GM12875 (cell line): ENCODE data around the gene TMC8.

Experiments
- H3K4me3 ChIP-seq: one replicate; pipeline ENCODE4 v1.5.1; 2011; ENCODE audit warnings: low read depth, low read length, control low read depth
- CTCF ChIP-seq: IDR thresholded peaks from 2 replicates; pipeline ENCODE4 v1.5.1; 2011; ENCODE audit warnings: low read depth, mild to moderate bottlenecking, control low read depth, inconsistent platforms, low read length, moderate library complexity, borderline replicate concordance; ENCODE audit not compliant: insufficient read depth

Gene TMC8

DNA sequence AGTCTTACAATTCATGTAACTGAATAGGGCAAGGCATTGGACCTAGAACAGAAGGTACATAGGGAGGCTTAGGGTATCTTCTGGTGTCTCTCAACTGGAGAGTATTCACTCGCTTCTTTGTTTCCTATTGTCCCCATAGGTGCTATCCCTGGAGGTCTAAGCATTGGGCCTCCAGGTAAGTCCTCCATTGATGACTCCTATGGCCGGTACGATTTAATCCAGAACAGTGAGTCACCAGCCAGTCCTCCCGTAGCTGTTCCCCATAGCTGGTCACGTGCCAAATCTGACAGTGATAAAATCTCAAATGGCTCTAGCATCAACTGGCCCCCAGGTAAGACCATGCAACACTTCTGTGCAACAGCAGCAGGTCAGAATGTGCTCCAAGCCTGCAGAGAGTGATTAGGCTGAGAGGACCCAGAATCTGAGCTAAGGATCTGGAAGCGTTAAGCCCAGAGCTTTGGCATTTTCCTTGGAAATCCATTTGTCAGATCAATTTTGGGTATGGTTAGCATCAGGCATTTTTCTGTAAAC, 37.7 kb upstream of the TMC8 start:
- no peak overlapping the region for H3K4me3 ChIP-seq
- no peak for TF ChIP-seq CTCF

DNA sequence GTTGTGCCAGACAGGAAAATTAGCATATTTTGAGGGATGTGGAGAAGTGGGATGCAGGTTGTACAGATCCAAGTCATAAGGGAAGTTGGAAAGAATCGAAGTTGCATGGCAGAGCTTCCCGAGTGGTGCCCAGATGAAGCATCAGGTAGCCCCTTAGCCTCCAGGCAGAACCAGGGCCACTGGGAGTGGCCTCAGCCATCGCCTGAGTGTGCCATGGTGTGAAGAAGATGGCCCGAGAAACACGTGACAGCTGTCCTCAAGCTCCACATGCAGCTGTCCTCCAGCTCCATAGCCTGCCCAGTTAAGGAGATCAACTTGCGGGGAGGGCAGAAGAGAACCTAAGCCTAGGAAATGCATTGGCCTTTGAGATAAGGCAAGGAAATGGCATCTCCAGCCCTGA, 35.5 kb upstream of the TMC8 start:
- no peak overlapping the region for H3K4me3 ChIP-seq
- TF ChIP-seq CTCF, result no peak

GRCh38 chr17:78096093-78096492, 34.5 kb upstream of the TMC8 start:
- no peak for TF ChIP-seq CTCF
- H3K4me3 ChIP-seq, result no peak overlapping the region

- H3K4me3 ChIP-seq, result no peak overlapping the region
- no peak for TF ChIP-seq CTCF
Observed at GRCh38 chr17:78101112-78101511, 29.5 kb upstream of the TMC8 start.

DNA sequence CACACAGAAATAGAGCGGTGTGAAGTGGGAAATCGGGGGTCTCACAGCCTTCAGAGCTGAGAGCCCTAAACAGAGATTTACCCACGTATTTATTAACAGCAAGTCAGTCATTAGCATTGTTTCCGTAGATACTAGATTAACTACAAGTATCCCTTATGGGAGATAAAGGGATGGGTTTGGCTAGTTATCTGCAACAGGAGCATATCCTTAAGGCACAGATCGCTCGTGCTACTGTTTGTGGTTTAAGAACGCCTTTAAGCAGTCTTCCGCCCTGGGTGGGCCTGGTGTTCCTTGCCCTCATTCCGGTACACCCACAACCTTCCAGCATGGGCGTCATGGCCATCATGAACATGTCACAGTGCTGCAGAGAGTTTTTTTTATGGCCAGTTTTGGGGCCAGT, 29.0 kb upstream of the TMC8 start:
- no peak for TF ChIP-seq CTCF
- H3K4me3 ChIP-seq, result no peak overlapping the region

DNA sequence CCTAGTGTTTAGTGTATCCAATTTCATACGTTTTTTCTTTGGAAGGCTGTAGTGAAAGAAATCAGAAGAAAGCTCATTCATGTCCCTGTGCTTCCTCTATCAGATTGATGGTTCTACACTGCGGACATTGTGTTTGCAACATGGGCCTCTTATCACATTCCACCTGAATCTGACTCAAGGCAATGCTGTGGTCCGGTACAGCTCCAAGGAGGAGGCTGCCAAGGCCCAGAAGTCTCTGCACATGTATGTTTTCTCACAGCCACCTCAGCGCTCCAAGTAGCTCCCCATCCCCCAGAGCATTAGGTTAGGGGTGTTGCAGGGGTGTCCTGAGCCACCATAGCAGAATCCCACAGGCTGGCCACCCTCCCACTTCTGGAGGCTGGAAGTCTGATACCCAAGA, 27.3 kb upstream of the TMC8 start:
- TF ChIP-seq CTCF, result no peak
- H3K4me3 ChIP-seq, result no peak overlapping the region

DNA sequence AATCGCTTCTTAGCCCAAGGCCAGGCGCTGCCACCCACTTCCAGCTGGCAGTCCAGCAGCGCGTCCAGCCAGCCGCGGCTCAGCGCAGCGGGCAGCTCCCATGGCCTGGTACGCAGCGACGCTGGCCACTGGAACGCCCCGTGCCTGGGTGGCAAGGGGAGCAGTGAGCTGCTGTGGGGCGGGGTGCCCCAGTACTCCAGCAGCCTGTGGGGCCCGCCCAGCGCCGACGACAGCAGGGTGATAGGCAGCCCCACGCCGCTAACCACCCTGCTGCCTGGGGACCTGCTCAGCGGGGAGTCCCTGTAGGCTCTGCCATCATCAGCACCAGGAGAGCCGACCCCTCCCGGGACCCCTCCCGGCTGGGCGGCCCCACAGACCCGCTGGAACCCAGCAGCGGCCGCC, 26.0 kb upstream of the TMC8 start:
- H3K4me3 ChIP-seq, result no peak overlapping the region
- no peak for TF ChIP-seq CTCF
